Measurements from ENCODE around the gene KCTD1. TPM values are rescaled to one million over a fixed set of nuclear protein-coding genes. Genes with fewer than 3 reads are reported as not detected.

KCTD1 gene
- total RNA-seq, 1 donor from 2014 or later, result 31.8 TPM

- peak overlapping the region; percentile 82 for H3K27ac Mint-ChIP-seq (ENCODE audit: unreplicated experiment)
- H3K4me1 Mint-ChIP-seq (ENCODE audit: low read depth, unreplicated experiment), result peaks cover 19% of the 10 kb centered on the region
- H3K36me3 ChIP-seq (ENCODE audit: insufficient read depth, low read length), result no peaks in the 10 kb centered on the region
- H4K20me1 ChIP-seq (ENCODE audit: insufficient read depth, low read length), result no peaks in the 10 kb centered on the region
- peak; percentile 71 for DNase-seq (ENCODE audit: low read depth)
- no peaks in the 10 kb centered on the region for H3K79me2 ChIP-seq (ENCODE audit: insufficient read depth, low read length)
- no peaks in the 10 kb centered on the region for H3K27me3 Mint-ChIP-seq (ENCODE audit: low read depth, unreplicated experiment)
- H3K9me3 Mint-ChIP-seq (ENCODE audit: unreplicated experiment), result no peaks in the 10 kb centered on the region
- TF ChIP-seq, protein P1, sequence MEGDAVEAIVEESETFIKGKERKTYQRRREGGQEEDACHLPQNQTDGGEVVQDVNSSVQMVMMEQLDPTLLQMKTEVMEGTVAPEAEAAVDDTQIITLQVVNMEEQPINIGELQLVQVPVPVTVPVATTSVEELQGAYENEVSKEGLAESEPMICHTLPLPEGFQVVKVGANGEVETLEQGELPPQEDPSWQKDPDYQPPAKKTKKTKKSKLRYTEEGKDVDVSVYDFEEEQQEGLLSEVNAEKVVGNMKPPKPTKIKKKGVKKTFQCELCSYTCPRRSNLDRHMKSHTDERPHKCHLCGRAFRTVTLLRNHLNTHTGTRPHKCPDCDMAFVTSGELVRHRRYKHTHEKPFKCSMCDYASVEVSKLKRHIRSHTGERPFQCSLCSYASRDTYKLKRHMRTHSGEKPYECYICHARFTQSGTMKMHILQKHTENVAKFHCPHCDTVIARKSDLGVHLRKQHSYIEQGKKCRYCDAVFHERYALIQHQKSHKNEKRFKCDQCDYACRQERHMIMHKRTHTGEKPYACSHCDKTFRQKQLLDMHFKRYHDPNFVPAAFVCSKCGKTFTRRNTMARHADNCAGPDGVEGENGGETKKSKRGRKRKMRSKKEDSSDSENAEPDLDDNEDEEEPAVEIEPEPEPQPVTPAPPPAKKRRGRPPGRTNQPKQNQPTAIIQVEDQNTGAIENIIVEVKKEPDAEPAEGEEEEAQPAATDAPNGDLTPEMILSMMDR (IDR thresholded peaks at IDR 0.05; ENCODE audit: insufficient read depth, low read depth, low read length), result no peak
- no peak for TF ChIP-seq EZH2 (IDR thresholded peaks at IDR 0.05; ENCODE audit: insufficient read depth, low read length)
- no peaks in the 10 kb centered on the region for H3K9me3 ChIP-seq (ENCODE audit: insufficient read depth, low read depth, low read length)
- H3K27me3 ChIP-seq (ENCODE audit: insufficient read depth, low read length), result no peaks in the 10 kb centered on the region
- H3K36me3 Mint-ChIP-seq (ENCODE audit: low read depth, unreplicated experiment), result peaks cover 2% of the 10 kb centered on the region
- no peak overlapping the region for H3K4me3 Mint-ChIP-seq (ENCODE audit: unreplicated experiment)
- peak; percentile 20 for FAIRE-seq
- peak overlapping the region; percentile 25 for H3K27ac ChIP-seq (ENCODE audit: low read depth, low read length)
- H2AFZ ChIP-seq (ENCODE audit: low read depth, low read length), result no peak overlapping the region
- H3K9ac ChIP-seq (ENCODE audit: low read length), result no peak overlapping the region
- peak overlapping the region; percentile 49 for H3K4me2 ChIP-seq (ENCODE audit: low read length)
- H3K4me3 ChIP-seq (ENCODE audit: insufficient read depth, low read depth, low read length), result no peak overlapping the region
- H3K4me1 ChIP-seq (ENCODE audit: insufficient read depth, low read length), result peaks cover 11% of the 10 kb centered on the region
Observed at GRCh38 chr18:26471027-26471426, 77.3 kb downstream of the KCTD1 start.

DNA sequence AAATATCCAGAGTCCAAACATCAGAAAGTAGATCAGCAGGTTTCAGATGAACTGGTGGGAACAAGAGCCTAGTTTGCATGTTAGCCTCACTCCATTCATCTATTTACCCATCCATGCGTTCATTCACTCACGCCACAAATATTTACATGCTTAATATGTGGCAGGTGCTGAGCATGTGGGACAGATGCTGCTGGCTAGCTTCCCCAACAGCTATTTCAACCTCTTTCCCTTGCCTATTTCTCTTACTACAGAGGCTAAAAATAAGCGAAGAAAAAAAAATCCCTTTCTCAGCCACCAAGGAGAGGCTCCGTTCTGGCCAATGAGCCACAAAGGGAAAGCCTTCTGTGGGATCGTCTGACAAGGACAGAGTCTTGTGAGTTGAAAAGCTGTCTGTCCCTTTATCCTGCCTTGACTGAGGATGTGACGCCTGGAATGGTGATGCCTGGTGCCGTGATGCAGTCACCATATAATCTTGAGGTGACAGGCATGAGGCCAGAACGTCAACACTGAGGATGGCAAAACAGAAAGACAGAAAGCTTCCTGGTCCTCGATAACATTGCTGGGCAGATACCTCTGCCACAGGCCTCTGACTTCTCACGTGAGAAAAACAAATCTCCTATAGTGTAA lies 78.2 kb downstream of the KCTD1 start:
- Mint-ChIP-seq H3K27ac (ENCODE audit: unreplicated experiment) (peak overlapping the region; percentile 82), H3K4me3 (ENCODE audit: unreplicated experiment) (no peak overlapping the region), H3K4me1 (ENCODE audit: low read depth, unreplicated experiment) (peaks cover 19% of the 10 kb centered on the region), H3K36me3 (ENCODE audit: low read depth, unreplicated experiment) (peaks cover 2% of the 10 kb centered on the region), H3K9me3 (ENCODE audit: unreplicated experiment) (no peaks in the 10 kb centered on the region), H3K27me3 (ENCODE audit: low read depth, unreplicated experiment) (no peaks in the 10 kb centered on the region)
- DNase-seq (ENCODE audit: low read depth), result peak; percentile 68
- FAIRE-seq, result no peak
- no peak for TF ChIP-seq EZH2 (IDR thresholded peaks at IDR 0.05; ENCODE audit: insufficient read depth, low read length)
- TF ChIP-seq, protein P1 (IDR thresholded peaks at IDR 0.05; ENCODE audit: insufficient read depth, low read depth, low read length), result no peak
- no peak overlapping the region for H2AFZ ChIP-seq (ENCODE audit: low read depth, low read length)
- no peaks in the 10 kb centered on the region for H3K36me3 ChIP-seq (ENCODE audit: insufficient read depth, low read length)
- H3K4me2 ChIP-seq (ENCODE audit: low read length), result no peak overlapping the region
- no peaks in the 10 kb centered on the region for H3K9me3 ChIP-seq (ENCODE audit: insufficient read depth, low read depth, low read length)
- no peaks in the 10 kb centered on the region for H3K27me3 ChIP-seq (ENCODE audit: insufficient read depth, low read length)
- peak overlapping the region; percentile 25 for H3K27ac ChIP-seq (ENCODE audit: low read depth, low read length)
- H3K9ac ChIP-seq (ENCODE audit: low read length), result no peak overlapping the region
- no peaks in the 10 kb centered on the region for H4K20me1 ChIP-seq (ENCODE audit: insufficient read depth, low read length)
- no peak overlapping the region for H3K4me3 ChIP-seq (ENCODE audit: insufficient read depth, low read depth, low read length)
- H3K79me2 ChIP-seq (ENCODE audit: insufficient read depth, low read length), result no peaks in the 10 kb centered on the region
- H3K4me1 ChIP-seq (ENCODE audit: insufficient read depth, low read length), result peaks cover 11% of the 10 kb centered on the region

- Histone ChIP-seq H3K27me3 (ENCODE audit: insufficient read depth, low read length) (no peaks in the 10 kb centered on the region), H3K9me3 (ENCODE audit: insufficient read depth, low read depth, low read length) (no peaks in the 10 kb centered on the region), H2AFZ (ENCODE audit: low read depth, low read length) (no peak overlapping the region), H3K36me3 (ENCODE audit: insufficient read depth, low read length) (no peaks in the 10 kb centered on the region), H3K79me2 (ENCODE audit: insufficient read depth, low read length) (no peaks in the 10 kb centered on the region), H4K20me1 (ENCODE audit: insufficient read depth, low read length) (no peaks in the 10 kb centered on the region), H3K9ac (ENCODE audit: low read length) (no peak overlapping the region), H3K4me3 (ENCODE audit: insufficient read depth, low read depth, low read length) (no peak overlapping the region), H3K4me1 (ENCODE audit: insufficient read depth, low read length) (peaks cover 11% of the 10 kb centered on the region), H3K4me2 (ENCODE audit: low read length) (no peak overlapping the region), H3K27ac (ENCODE audit: low read depth, low read length) (no peak overlapping the region)
- DNase-seq (ENCODE audit: low read depth), result no peak
- no peaks in the 10 kb centered on the region for H3K9me3 Mint-ChIP-seq (ENCODE audit: unreplicated experiment)
- FAIRE-seq, result no peak
- no peak for TF ChIP-seq EZH2 (IDR thresholded peaks at IDR 0.05; ENCODE audit: insufficient read depth, low read length)
- TF ChIP-seq, protein P1 (IDR thresholded peaks at IDR 0.05; ENCODE audit: insufficient read depth, low read depth, low read length), result peak; percentile 56
- peaks cover 19% of the 10 kb centered on the region for H3K4me1 Mint-ChIP-seq (ENCODE audit: low read depth, unreplicated experiment)
- peaks cover 2% of the 10 kb centered on the region for H3K36me3 Mint-ChIP-seq (ENCODE audit: low read depth, unreplicated experiment)
- no peak overlapping the region for H3K4me3 Mint-ChIP-seq (ENCODE audit: unreplicated experiment)
- H3K27me3 Mint-ChIP-seq (ENCODE audit: low read depth, unreplicated experiment), result no peaks in the 10 kb centered on the region
- no peak overlapping the region for H3K27ac Mint-ChIP-seq (ENCODE audit: unreplicated experiment)
Observed at GRCh38 chr18:26468931-26469340, 79.4 kb downstream of the KCTD1 start.

Measured in astrocyte (in vitro differentiated cells and primary cell).